ENCODE measurements around the gene TNFRSF1A. TPM values are rescaled to one million over a fixed set of nuclear protein-coding genes. Genes with fewer than 3 reads are reported as not detected.

The TNFRSF1A gene
- total RNA-seq, 1 donor from 2014 or later, result 127 TPM

DNA sequence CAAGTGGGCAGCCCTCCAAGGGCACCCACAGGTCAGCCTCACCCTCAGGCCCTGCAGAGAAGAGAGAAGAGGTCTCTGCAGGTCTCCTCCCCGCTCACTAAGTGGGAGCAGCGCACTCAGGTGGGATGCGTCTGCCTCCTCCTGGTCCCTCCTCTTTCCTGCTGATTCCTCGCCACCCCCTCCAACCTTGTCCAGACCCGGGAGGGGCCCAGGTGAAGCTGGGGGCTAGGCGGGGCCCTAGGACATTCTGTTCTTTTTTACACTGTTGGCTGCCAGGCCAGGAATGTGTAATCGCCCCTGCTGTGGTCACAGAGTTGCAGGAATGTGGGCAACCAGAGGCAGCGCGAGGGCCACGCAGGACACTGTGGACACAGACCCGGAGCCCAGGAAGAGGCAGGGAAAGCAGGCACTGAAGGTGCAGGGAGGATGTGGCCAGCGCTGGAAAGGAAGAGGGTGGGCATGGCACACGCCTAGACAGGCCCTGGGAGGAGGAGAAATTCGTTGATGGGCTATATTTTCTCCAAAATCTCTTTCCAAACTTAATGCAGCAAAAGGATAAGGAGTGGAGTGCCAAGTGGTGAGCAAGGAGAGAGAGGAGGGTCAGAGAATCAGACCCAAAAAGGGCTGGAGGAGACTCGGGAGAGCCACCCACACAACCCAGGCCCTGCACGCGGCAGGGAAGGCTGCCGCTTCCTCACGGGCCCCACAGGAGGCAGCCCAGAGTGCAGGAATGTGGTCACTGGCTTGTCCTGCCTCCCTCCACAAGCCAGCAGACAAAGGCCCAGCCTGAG is 34.4 kb upstream of the TNFRSF1A start:
- Mint-ChIP-seq H3K27me3 (ENCODE audit: low read depth) (no peaks in the 10 kb centered on the region), H3K4me3 (ENCODE audit: unreplicated experiment) (peak overlapping the region; percentile 13), H3K4me1 (ENCODE audit: low read depth) (peaks cover 51% of the 10 kb centered on the region), H3K36me3 (ENCODE audit: low read depth) (no peaks in the 10 kb centered on the region), H3K27ac (ENCODE audit: unreplicated experiment) (peak overlapping the region; percentile 85), H3K9me3 (ENCODE audit: low read depth) (no peaks in the 10 kb centered on the region)
- TF ChIP-seq, protein P1, sequence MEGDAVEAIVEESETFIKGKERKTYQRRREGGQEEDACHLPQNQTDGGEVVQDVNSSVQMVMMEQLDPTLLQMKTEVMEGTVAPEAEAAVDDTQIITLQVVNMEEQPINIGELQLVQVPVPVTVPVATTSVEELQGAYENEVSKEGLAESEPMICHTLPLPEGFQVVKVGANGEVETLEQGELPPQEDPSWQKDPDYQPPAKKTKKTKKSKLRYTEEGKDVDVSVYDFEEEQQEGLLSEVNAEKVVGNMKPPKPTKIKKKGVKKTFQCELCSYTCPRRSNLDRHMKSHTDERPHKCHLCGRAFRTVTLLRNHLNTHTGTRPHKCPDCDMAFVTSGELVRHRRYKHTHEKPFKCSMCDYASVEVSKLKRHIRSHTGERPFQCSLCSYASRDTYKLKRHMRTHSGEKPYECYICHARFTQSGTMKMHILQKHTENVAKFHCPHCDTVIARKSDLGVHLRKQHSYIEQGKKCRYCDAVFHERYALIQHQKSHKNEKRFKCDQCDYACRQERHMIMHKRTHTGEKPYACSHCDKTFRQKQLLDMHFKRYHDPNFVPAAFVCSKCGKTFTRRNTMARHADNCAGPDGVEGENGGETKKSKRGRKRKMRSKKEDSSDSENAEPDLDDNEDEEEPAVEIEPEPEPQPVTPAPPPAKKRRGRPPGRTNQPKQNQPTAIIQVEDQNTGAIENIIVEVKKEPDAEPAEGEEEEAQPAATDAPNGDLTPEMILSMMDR (IDR thresholded peaks at IDR 0.05), result peak; percentile 75
- DNase-seq (ENCODE audit: low spot score), result no peak

DNA sequence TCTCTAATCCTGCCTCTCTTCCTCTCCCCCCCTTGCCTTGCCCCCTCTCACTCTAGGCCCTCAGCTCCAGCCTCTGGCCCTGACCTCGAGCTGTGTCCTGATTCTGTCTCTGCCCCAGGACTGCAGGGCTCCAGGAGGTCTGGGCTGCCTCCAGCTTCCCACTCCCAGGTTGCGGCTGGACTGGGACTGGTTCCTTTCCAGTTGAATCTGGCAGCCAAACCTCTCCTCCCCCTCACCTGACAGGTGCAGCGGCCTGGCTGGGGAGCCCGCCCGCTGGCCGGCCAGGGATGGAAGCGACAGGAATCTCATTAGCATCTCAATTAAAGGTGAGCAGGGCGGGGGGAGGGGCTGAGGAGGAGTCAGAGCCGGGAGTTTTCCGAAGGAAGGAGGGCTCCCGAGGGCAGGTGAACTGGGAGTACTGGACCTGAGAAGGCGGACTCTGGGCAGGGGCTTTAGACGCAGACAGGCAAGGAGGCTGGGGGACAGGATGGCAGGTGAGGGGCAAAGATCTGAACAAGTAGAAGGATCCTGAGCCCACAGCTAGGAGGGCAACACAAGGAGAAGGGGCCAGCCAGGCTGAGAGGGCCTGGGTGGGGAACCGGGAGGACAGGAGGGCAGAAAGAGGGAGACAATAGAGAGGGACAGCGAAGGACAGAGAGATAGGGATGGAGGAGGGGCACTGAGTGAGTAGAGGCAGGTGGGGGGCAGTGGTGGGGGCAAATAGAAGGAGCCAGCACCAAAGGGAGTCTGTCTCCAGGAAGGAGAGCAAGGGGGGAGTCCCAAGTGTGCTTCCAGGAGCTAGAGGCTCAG is 33.6 kb upstream of the TNFRSF1A start, which contains the start of gene SCNN1A:
SCNN1A (minus strand) TSS at position 295 of the 810 bp plus-strand sequence. CDS start 780 bp downstream, outside the sequence.
- Mint-ChIP-seq H3K9me3 (ENCODE audit: low read depth) (no peaks in the 10 kb centered on the region), H3K4me1 (ENCODE audit: low read depth) (peaks cover 59% of the 10 kb centered on the region), H3K27ac (ENCODE audit: unreplicated experiment) (peak within 1 kb of the TSS; percentile 85), H3K27me3 (ENCODE audit: low read depth) (no peaks in the 10 kb centered on the region), H3K36me3 (ENCODE audit: low read depth) (no peaks in the 10 kb centered on the region), H3K4me3 (ENCODE audit: unreplicated experiment) (no peak within 1 kb of the TSS)
- TF ChIP-seq, protein P1 (IDR thresholded peaks at IDR 0.05), result no peak
- DNase-seq (ENCODE audit: low spot score), result no peak

DNA sequence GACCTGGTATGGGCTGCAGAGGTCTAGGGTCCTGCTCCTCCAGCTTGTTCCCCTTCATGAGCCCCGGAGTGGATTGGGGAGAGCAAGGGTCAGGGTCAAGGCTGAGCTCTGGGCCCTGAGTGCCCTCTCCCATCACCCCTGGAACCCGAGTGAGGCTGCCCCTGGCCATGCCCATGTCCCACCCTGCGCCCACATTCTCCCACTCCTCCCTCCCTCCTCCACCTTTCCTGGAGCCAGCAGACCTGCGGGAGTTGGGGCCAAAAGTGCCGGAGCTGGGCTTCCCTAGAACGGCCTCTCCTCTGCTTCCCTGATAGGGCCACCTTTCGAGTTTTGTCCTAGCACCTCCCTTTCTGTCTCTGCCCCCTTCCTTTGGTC is 32.9 kb upstream of the TNFRSF1A start:
- no peaks in the 10 kb centered on the region for H3K36me3 Mint-ChIP-seq (ENCODE audit: low read depth)
- H3K27me3 Mint-ChIP-seq (ENCODE audit: low read depth), result no peaks in the 10 kb centered on the region
- peaks cover 56% of the 10 kb centered on the region for H3K4me1 Mint-ChIP-seq (ENCODE audit: low read depth)
- no peak overlapping the region for H3K4me3 Mint-ChIP-seq (ENCODE audit: unreplicated experiment)
- no peak for DNase-seq (ENCODE audit: low spot score)
- TF ChIP-seq, protein P1 (IDR thresholded peaks at IDR 0.05), result no peak
- peak overlapping the region; percentile 14 for H3K27ac Mint-ChIP-seq (ENCODE audit: unreplicated experiment)
- H3K9me3 Mint-ChIP-seq (ENCODE audit: low read depth), result no peaks in the 10 kb centered on the region

DNA sequence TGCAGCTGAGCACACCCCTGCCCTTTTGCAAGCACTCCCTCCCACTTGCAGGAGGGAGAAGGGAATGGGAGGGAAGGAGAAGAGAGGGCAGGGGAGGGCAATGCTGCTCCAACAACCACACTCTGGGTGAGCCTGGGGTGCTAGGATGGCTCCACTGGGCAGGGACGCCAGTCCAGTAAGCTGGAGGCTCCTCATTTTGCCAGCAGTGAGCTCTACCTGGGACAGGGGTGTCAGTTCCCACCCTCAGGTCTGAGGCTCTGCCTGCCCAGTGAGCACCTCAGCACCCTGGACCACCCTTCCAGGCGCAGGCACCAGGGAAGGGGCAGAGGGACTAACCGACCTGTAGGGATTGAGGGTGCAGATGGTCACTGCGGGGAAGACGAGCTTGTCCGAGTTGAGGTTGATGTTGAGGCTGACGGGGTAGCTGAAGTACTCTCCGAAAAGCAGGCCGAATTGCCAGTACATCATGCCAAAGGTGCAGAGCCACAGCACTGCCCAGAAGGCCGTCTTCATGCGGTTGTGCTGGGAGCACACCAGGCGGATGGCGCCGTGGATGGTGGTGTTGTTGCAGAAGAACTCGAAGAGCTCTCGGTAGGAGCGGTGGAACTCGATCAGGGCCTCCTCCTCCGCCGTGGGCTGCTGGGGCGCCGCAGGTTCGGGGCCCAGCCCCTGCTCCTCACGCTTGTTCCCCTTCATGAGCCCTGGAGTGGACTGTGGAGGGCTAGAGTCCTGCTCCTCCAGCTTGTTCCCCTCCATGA is 32.3 kb upstream of the TNFRSF1A start:
- Mint-ChIP-seq H3K36me3 (ENCODE audit: low read depth) (no peaks in the 10 kb centered on the region), H3K27me3 (ENCODE audit: low read depth) (no peaks in the 10 kb centered on the region), H3K4me3 (ENCODE audit: unreplicated experiment) (no peak overlapping the region), H3K9me3 (ENCODE audit: low read depth) (no peaks in the 10 kb centered on the region), H3K4me1 (ENCODE audit: low read depth) (peaks cover 56% of the 10 kb centered on the region), H3K27ac (ENCODE audit: unreplicated experiment) (no peak overlapping the region)
- DNase-seq (ENCODE audit: low spot score), result no peak
- TF ChIP-seq, protein P1 (IDR thresholded peaks at IDR 0.05), result no peak
